GM12878 (cell line): ENCODE results near the gene RHBDF2. TPM values are rescaled to one million over a fixed set of nuclear protein-coding genes. Genes with fewer than 3 reads are reported as not detected.

Experiments used
- E4F1 ChIP-seq: fragments of 450-650 bp; IDR thresholded peaks from 2 replicates; pipeline ENCODE4 v1.6.1; 2018; ENCODE audit warnings: borderline replicate concordance, mild to moderate bottlenecking; ENCODE audit not compliant: partially characterized antibody
- EED ChIP-seq: sonication (generic); IDR thresholded peaks from 2 replicates; pipeline ENCODE4 v1.6.1; 2016; ENCODE audit warnings: antibody characterized with exemption, low read depth
- GATAD2B ChIP-seq: fragments of 450-650 bp; conservative IDR thresholded peaks from 2 replicates; pipeline ENCODE4 v1.6.1; 2017; ENCODE audit warnings: low read depth, mild to moderate bottlenecking, moderate library complexity
- HDGF ChIP-seq: fragments of 450-650 bp; IDR thresholded peaks from 2 replicates; pipeline ENCODE4 v1.6.1; 2016; ENCODE audit warnings: antibody characterized with exemption
- HSF1 ChIP-seq: fragments of 150-350 bp; IDR thresholded peaks from 2 replicates; pipeline ENCODE4 v1.6.1; 2014; ENCODE audit warnings: mild to moderate bottlenecking, low read depth, low read length
- IRF3 ChIP-seq: fragments of 450-650 bp; IDR thresholded peaks from 2 replicates; pipeline ENCODE4 v1.6.1; 2014; ENCODE audit warnings: mild to moderate bottlenecking
- IRF4 ChIP-seq: IDR thresholded peaks from 2 replicates; pipeline ENCODE4 v1.6.1; 2011; ENCODE audit warnings: low read depth, low read length
- LARP7 ChIP-seq: fragments of 450-650 bp; IDR thresholded peaks from 2 replicates; pipeline ENCODE4 v1.6.1; 2017; ENCODE audit warnings: mild to moderate bottlenecking
- MEF2A ChIP-seq: IDR thresholded peaks from 2 replicates; pipeline ENCODE4 v1.6.1; 2011; ENCODE audit warnings: low read depth, mild to moderate bottlenecking, low read length, moderate library complexity; ENCODE audit not compliant: insufficient read depth
- MTA3 ChIP-seq: IDR thresholded peaks from 2 replicates; pipeline ENCODE4 v1.6.1; 2012; ENCODE audit warnings: low read length, inconsistent platforms, borderline replicate concordance
- MYC ChIP-seq: IDR thresholded peaks from 2 replicates; pipeline ENCODE4 v1.6.1; 2011; ENCODE audit warnings: mild to moderate bottlenecking, low read length, moderate library complexity, inconsistent platforms; ENCODE audit not compliant: insufficient read depth, insufficient replicate concordance, insufficient read length, severe bottlenecking
- NFIC ChIP-seq: IDR thresholded peaks from 2 replicates; pipeline ENCODE4 v1.6.1; 2012; ENCODE audit warnings: low read depth, mild to moderate bottlenecking, inconsistent platforms, low read length, moderate library complexity
- NFXL1 ChIP-seq: fragments of 450-650 bp; IDR thresholded peaks from 2 replicates; pipeline ENCODE4 v1.6.1; 2017; ENCODE audit warnings: antibody characterized with exemption, mild to moderate bottlenecking, borderline replicate concordance
- NFYB ChIP-seq: IDR thresholded peaks from 2 replicates; pipeline ENCODE4 v1.6.1; 2011; ENCODE audit warnings: low read depth, mild to moderate bottlenecking, low read length, improper control_type of control experiment, moderate library complexity; ENCODE audit not compliant: insufficient read depth
- PKNOX1 ChIP-seq: fragments of 450-650 bp; IDR thresholded peaks from 2 replicates; pipeline ENCODE4 v1.6.1; 2016; ENCODE audit warnings: mild to moderate bottlenecking
- PML ChIP-seq: IDR thresholded peaks from 2 replicates; pipeline ENCODE4 v1.6.1; 2012; ENCODE audit warnings: low read length, inconsistent platforms
- RAD21 ChIP-seq: IDR thresholded peaks from 2 replicates; pipeline ENCODE4 v1.6.1; 2011; ENCODE audit warnings: mild to moderate bottlenecking, low read depth, low read length, moderate library complexity; ENCODE audit not compliant: insufficient read depth
- RCOR1 ChIP-seq: conservative IDR thresholded peaks from 2 replicates; pipeline ENCODE4 v1.6.1; 2012; ENCODE audit warnings: low read depth, low read length, improper control_type of control experiment
- RELB ChIP-seq: fragments of 450-650 bp; IDR thresholded peaks from 2 replicates; pipeline ENCODE4 v1.6.1; 2017; ENCODE audit warnings: low read depth, mild to moderate bottlenecking, moderate library complexity
- SMAD1 ChIP-seq: fragments of 450-650 bp; IDR thresholded peaks from 2 replicates; pipeline ENCODE4 v1.6.1; 2018; ENCODE audit warnings: mild to moderate bottlenecking, low read depth; ENCODE audit not compliant: partially characterized antibody
- TCF7 ChIP-seq: IDR thresholded peaks from 2 replicates; pipeline ENCODE4 v1.6.1; 2014; ENCODE audit warnings: antibody characterized with exemption, borderline replicate concordance
- YY1 ChIP-seq: IDR thresholded peaks from 2 replicates; pipeline ENCODE4 v1.6.1; 2011; ENCODE audit warnings: low read depth, mild to moderate bottlenecking, low read length
- ZBED1 ChIP-seq: IDR thresholded peaks from 2 replicates; pipeline ENCODE4 v1.6.1; 2016; ENCODE audit warnings: borderline replicate concordance
- polyA plus RNA-seq, 11 experiments: library from polyadenylated mRNA; depleted of rRNA in 4 of 11; unstranded in 6 of 11; stranded (reverse) in 5 of 11; fragments of >200 nt; fragmentation: Nextera tagmentation in 4 of 11; fragmentation: Illumina TruSeq in 1 of 11; extraction: Ambion mirVana in 4 of 11; extraction: Trizol in 1 of 11; gene quantifications; 1 replicate in 1 of 11; 2 replicates in 10 of 11; pipeline versions ENCODE4 v1.2.1 to v1.2.3, GENCODE V29; 2011 to 2016; ENCODE audit warnings: inconsistent platforms in 2 of 11, missing spikeins in 2 of 11, low read depth in 1 of 11
- total RNA-seq, 4 experiments: library from RNA; depleted of rRNA in 3 of 4; stranded (reverse); fragments of >200 nt in 3 of 4; fragmentation: Illumina TruSeq in 1 of 4; extraction: Trizol in 1 of 4; gene quantifications; 2 replicates each; pipeline versions ENCODE4 v1.2.1 to v1.2.3, GENCODE V29; 2013 to 2021

The RHBDF2 gene
- total and polyA plus RNA-seq, 10 of the 15 experiments (the other 5 are each of a cell fraction or from before 2014, with no cell fraction given), result 0.97 to 43.0 (median 18.7) TPM

- TF ChIP-seq PKNOX1 (no peak), NFYB (no peak), LARP7 (0 out of 2 replicates have a peak, but pooled peaks have one; percentile 24), NFXL1 (no peak), HSF1 (no peak), GATAD2B (peak; percentile 80; the same call in 1 of the 2 replicates), HDGF (no peak; the same call in 1 of the 2 replicates), SMAD1 (no peak), MYC (no peak), E4F1 (no peak), RELB (peak; percentile 70), YY1 (0 out of 2 replicates have a peak, but pooled peaks have one; percentile 21), ZBED1 (no peak), RCOR1 (no peak), IRF3 (no peak), IRF4 (peak; percentile 6; the same call in 1 of the 2 replicates), PML (peak; percentile 24; the same call in 1 of the 2 replicates), MEF2A (0 out of 2 replicates have a peak, but pooled peaks have one; percentile 22), MTA3 (no peak; the same call in 1 of the 2 replicates), NFIC (peak; percentile 56; the same call in 1 of the 2 replicates), TCF7 (no peak), EED (peak; percentile 94), RAD21 (no peak)
These were observed 8.2 kb downstream of the RHBDF2 start (continued) for GRCh38 chr17:76492989-76493501.
